COLO668 (cell line): Measurements from ENCODE around the gene GPRIN3.

Experiments
- DNase-seq: peaks from one replicate; lab custom pipeline; 2025; ENCODE audit not compliant: unreplicated experiment; lab: John Stamatoyannopoulos, UW

Gene GPRIN3

DNA sequence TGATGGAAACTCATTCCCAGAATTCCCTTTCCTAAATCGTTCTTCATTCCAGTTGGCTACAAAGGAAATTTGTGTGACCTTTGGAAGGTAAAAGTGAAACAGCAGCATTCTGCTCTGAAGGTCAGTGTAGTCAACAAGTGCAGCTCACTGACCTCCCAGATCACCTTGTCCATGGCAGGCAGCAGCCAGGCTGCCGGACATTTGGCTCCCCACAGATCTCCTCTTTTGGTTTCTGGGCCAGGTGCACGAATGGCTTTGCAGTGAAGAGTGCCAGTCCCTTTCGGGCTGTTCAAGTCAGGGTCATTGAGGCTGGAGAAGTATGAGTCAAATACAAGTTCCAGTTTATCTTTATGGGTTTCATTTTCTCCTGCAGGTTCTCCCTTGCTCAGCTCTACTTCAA is 14.3 kb downstream of the GPRIN3 start:
- DNase-seq, result no peak

DNA sequence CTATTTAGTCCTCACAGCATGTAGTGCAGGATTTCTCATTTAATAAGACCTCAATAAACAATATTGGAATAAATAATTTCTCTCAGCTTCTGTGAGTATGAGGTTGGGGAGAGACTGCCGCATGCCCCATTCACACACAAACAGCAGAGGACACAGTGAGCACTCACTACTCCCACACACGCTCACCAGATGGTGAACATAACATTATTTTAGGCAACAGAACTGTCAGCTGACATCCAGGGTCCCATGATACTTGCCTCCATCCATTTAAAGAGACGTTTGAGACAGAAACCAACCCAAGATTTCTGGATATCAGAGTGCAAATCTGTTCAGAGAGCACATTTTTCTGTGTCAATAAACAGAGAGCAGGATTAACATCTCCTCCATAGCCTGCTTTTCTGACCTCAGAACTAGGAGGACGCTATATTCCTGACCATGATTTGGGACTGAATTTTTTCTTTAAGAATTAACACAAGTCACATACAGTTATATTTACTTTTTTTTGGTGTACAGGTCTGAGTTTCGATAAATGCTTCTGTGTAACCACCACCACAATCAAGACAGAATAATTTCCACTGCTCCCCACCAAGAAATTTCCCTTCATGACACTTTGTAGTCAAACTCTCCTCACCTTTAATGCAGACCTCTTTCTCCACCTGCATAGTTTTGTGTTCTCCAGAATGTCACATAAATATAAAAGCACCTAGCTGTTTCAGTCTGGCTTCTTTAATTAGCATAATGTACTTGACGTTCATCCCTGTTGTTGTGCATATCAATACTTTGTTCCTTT is 16.7 kb downstream of the GPRIN3 start:
- no peak for DNase-seq

DNA sequence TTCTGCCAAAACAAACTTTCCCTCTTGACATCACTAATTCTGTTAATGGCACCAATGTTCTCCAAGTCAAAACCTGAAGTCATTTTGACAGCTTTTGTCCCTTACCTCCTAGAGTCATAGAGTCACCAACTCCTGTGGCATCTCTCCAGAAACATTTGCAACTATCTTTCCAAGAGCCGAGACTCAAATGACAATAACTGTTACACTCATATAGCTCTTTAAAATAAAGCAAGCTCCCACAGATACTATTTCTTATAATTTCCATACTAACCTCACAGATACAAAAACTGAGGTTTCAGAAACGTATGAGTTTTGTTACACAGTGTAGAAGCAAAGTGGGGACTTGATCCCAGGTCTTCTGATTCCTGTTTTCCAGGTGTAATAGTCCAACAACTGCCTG is 18.3 kb downstream of the GPRIN3 start:
- no peak for DNase-seq

DNA sequence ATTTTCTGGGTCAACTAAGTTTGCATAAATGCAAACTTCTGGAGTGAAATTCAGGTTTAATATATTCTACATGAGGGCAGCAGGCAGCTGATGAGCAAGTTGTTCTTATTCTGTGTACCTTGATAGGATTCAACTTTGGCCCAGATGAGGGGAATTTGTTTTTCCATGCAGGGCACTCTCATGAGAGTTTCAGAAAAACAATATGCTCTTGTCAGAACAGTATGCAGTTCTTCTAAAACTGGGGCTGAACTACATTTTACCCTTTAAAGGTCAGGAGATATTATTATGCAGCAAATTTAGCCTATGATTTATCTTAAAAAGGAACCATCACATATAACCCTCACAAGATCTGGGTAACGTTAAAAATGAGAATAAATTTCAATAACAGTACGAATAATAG is 19.2 kb downstream of the GPRIN3 start:
- DNase-seq, result no peak

DNA sequence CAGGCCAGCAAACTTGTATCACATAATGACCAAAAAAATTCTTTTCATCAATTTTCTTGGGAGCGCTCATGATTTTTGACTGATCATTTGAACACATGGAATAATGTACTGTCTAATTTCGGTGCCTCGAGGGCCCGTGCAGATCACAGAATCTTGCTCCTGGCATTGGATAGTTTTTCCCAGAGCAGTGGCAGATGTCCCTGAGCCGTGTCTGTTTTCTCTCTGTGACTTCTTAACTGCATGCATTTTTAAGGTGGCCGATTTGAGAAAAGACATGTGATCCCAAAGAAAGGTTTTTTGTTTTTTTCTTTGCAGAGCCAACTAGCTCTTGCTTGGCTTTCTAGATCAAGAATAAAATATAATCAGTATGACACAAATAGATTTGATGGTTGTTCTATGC is 19.7 kb downstream of the GPRIN3 start:
- DNase-seq, result no peak

DNA sequence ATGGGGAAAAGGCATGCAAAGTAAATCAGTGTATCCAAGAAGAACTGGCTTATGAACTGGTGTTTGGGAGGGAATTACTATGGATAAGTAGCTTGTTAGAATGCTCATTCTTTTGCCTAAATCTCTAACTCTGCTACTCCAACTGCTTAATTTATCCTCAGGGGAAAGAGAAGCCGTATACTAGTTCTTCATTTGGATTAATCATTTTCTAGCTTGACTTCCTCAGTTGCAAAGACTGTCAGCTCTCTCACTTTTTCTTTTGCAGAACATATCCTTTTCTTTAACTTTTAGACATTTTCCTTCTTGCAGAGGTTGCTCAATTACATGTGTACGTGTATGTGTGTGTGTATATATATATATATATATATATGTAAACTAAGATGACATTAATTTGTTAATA is 21.9 kb downstream of the GPRIN3 start:
- no peak for DNase-seq

DNA sequence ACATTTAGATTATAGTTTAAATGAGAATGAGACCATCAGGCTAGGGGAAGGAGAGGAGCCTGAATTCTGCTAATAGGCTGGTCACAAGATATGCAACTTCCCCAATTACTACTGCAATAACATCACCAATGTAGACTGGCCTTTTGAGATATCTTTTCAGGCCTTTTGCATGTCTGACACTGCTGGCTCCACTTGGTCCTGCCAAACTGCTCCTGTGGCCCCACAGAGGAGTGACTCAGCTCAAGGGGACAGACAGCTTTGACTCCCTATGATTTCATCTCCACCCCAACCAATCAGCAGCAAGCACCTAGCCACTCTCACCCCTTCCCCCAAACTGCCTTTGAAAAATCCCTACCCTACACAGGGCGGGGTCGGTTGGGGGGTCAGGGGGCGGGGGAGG is 22.8 kb downstream of the GPRIN3 start:
- DNase-seq, result no peak

DNA sequence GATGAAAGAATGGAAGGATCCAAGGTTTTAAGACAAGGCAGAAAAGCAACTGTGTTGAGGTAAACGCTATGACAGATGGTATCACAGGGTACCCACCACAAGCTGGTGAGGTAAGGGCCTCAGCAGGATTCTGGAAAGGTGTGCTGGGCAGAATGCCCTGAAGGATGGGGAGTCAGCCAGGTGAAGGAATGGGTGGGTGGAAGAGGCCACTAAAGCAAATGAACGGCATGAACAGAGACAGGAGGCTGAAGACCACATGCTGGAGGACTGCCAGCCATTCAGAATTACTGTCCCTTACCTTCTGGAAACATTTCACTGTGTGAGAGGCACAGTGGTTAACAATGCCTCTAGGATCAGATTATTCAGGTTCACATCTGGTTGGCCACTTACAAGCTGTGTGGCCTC is 23.6 kb downstream of the GPRIN3 start:
- DNase-seq, result no peak

DNA sequence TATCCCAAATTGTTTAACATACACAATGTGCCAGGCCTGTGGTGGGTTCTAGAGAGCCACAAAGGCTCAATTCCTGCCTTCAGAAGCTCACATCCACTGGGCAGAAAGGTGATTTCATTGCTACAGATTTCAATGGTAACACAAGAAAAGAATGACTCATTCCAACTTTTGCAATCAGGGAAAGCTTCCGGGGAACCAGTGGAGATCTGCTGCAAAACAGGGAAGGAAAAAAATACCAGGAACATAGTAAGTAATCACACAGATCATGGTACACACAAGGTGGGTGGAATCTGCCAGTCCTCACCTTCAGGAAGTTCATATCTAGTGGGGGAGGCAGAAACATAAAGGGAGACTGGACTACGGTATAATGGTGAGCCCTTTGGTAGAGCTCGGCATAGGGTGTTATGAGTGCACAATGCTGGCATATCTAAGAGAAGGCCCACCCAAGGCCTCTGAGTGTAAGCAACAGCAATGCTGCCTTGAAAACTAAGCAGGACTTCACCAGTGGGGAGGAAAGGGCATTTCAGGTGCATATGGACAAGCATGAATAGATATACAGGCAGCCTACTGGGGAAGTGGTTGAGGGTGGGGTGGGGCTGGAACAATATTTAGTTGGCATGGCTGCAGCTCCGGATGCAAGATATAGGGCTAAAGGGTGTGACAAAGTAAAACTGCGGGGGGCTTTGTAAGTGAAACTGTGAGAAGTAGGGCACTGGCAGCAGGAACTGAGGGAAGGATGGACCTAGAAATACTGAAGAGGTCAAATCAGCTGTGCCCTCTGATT is 24.2 kb downstream of the GPRIN3 start:
- DNase-seq, result no peak

DNA sequence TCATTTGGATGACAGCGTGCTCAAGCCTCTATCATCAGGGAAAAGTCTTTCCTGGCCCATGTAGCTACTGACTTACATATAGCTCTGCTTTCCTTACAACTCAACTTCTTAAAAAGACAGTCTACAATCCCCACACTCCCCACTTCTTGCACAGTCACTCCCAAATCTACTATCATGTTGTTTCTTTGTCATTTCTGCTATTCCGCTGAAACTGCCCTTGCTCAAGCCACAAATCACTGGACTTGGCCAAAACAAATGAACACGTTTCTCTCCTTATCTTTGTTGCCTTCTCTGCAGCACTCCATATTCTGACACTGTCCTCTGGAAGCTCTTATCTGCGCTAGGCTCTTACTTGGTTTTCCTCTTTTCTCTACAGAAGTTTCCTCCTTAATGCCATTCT is 28.2 kb downstream of the GPRIN3 start:
- no peak for DNase-seq

DNA sequence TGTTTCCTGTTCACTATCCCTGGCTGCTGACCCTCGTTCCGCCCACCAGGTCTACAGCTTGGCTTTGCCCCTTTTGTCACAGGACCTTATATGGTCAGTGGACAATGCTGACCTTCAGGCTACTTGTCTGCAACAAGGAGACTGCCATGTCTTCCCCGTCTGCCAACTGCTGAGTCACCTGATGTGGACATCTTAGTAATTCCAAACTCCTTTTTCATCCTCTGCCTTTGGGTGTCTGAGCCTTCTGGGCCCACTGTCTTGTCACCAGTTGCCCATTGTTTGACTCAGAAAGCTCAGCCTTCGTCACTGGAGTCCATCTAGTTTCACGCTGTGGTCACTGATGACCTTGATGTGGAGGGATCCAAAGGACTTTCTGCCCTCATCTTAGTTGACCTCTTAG is 30.2 kb downstream of the GPRIN3 start:
- DNase-seq, result no peak

DNA sequence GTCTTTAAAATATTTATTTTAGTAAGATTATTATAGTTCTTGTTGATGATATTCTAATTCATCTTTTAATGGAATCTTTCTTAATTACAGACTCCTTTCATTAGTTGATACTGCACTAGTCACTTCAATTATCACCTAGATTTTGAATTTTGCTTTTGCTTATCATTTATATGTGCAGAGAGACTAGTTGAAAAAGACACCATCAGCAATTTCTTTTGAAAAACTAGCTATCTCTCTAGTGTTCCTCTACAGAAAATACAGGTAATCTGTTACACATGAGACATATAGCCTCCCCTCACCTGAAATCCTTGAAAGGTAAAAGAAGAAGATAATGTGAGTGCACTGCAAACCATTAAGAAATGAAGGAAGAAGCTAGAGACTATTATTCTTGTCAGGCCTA is 31.3 kb downstream of the GPRIN3 start:
- DNase-seq, result no peak

DNA sequence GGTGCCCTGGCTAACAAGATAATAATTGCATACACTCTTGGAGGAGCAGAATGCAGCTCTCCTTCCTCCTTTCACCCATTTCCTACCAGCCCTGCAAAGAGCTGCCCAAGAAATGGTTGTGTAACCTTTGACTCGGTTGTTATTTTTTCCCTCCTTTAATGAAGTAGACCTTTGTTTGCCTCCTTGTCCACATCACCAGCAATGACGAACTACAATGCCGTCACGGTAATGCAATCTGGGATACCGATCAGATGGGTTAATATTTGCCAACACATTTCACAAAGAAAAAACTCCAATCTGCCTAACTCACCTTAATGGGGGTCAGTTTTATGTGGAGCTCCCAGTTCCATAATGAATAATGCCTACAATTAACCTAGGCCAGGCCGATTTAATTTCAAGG is 32.0 kb downstream of the GPRIN3 start:
- peak; percentile 25 for DNase-seq

DNA sequence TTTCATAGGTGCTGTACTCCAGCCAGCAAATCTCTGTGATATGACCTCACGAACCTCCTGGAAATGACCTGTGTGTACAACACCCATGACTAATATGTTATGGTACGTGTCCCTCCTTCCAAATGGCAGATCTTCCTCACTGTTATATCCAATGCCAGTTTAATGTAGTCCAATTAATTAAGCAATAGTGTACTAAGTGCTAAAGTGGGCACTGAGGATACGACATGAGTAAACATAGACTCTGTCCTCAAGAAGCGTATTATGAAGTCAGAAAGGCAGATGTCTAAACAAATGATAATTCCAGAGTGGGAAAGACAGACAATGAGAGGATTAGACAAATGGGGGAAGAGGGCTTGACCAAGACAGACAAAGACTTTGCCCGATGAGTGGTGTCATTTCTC is 33.9 kb downstream of the GPRIN3 start:
- no peak for DNase-seq

DNA sequence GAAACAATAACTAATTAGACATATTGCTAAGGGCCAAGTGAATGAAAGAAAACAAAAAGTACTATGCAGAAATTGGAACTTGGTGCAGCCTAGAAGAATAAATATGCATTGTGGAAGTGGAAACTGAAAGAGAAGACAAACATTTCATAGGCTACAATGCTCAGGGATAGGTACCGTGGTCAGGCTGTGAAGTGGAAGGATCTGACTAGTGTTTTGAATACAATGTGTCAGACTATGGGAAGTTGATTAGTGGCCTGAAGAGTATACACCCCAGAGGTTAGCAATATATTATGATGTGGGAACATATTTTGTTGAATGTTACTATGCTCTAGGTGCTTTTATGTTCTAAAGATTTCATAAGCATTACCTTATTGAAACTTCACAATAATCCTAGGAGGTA is 36.8 kb downstream of the GPRIN3 start:
- no peak for DNase-seq

DNA sequence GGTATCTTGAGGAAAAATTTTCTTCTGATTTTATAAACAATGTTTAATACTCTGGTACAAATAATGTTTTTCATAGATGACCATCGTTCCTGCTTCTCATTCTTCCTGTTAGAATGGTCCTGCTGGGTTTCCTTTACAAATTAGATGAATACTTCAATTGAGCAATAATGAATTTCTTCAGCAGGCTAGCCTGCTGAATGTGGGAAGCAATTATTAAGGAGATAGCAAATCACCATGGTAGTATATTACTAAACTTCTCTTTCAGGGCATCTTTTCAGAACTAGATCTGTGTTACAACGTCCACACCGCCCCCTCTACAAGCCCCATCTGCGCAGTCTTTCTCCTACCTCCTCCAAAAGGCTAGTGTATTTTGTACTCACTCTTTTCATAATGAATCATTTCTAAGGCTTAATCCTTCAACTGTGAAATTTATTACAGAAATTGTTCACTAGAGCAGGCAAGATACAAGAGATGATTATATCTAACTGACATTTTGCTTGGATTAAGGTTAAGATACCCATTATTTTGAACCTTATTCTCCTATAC is 38.4 kb downstream of the GPRIN3 start:
- no peak for DNase-seq

DNA sequence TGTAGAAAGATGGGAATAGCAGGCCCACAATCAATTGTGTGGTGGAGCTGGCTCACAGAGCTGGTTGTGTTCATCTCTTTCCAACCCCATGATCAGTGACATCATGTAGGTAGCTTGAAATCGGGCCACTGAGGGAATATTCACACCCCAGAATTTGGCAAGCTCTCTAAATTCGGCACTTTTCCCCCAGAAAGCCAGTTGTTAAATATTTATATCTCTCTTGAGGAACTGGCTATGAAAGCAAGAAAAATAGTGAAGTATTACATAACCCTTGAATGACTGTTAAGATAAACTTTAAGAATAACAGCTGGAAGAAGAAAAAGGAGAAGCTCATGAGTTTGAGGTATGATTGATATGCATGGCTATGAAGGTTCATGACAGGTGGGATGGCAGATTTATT is 38.9 kb downstream of the GPRIN3 start:
- no peak for DNase-seq

DNA sequence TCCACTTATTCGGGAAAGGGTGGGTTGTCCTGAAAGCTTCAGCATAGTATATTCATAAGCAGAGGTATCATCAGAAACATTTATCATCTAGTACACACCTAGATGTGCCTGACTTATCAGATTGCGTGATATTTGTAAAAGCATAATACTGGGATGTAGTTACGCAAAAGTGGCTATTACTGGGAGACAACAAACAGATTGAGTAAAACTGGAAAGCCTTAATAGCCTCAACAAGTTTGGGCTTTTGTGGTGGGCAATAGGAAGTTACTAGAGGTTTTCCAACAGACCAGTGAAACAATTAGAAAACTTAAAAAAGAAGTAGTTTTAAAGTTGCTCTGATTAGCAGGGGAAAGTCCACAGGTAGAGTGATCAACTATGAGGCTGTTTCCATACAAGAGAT is 39.8 kb downstream of the GPRIN3 start:
- no peak for DNase-seq

DNA sequence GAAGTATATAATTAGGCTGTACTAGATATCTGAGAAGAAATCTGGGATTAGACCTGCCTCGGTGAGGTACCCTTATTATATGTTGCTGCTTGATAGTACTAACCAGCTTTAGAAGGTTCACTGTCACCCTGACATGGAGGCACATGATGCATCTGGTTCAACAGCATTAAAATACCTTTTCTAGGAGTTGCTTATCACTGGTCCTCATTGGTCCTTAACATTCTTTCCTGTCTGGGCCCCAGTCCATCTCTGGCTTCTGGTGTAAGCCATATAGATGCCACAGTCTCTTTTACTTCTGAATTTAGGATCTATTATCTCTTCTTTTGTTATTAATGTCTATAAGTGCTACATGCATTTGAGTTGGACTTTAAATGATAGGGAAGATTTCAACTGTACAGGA is 40.2 kb downstream of the GPRIN3 start:
- DNase-seq, result no peak

DNA sequence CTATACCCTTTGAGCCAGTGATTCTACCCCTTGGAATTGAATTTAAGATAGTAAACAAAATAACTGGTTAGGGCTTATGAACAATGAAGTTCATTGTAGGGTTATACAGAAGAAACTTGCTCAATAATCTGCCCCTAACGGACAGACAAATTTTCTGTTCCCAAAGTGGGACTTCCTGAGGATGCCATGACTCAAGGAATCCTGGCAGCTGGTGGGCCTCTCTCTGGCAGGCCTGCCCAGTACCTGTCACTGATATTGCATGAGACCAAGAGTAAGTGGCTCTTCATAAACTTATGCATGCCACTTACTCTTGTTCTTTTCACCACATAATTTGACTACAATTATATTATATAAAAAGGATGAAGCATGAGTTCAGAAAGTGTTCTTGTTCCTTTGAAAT is 41.5 kb downstream of the GPRIN3 start:
- DNase-seq, result no peak

DNA sequence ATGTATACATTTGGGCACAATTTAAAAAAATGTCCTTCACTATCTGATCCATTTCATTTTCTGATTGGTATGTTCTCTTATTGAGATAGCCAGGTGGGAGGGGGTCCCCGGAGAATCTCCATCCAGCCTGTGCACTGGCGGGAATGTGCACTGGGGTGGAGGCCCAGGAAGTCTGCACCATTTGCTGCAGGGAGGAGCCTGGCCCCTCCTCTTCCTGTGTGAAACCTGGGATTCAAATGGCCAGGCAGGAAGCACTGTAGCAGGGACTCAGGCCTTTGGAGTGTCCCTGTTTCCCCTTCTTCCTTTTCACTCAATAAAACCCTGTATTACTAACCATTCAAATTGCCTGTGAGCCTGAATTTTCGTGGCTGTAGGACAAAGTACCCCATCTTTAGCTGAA is 44.3 kb downstream of the GPRIN3 start:
- DNase-seq, result no peak

DNA sequence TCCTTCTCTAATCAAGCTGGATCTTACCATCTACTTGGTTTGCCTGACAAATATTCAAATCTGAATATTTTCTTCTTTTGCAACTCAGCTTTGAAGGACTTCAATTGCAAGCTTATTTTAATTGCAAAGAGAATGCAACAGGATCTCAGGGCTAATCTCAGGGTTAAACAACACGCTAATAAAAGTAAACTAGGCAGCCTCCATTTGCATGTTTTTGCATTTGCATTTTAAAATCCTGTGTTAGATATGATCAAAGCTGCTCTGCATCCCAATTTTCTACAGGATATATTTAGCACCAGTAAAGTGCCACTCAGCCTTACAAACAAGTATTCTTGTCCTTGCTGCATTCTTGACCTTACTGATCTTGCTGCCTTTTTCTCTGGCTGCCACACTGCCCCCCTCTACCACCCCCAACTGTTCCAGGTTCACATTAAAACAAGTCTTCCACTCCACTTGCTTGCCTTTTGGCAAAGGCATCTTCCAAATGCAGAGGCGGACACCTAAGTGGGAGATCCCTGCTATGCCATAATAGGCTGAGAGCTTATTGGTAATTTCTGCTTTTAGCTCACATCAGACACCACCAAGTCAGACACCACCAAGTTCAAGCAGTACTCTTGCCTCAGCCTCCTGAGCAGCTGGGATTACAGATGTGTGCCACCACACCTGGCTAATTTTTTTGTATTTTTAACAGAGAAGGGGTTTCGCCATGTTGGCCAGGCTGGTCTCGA is 48.1 kb downstream of the GPRIN3 start:
- no peak for DNase-seq
